ENCODE measurements around the gene KRTAP12-1.

Gene KRTAP12-1

DNA sequence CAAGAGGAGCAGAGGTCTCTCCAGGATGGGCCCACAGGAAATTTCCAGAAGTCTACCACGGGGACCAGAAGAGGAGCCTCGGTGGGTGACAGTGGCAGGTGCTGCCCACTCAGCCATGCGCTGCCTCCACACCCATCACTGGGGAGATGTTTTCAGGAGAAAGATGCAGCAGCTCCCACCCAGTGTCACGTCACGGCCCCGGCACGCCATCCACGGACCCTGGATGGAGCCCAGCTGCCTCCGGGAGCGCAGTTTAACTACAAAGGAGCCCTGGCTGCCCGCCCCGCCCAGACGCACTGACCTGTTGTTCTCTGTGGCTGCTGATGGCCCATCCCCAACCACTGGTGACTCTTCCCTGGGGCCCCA lies 22.7 kb upstream of the KRTAP12-1 start:
- no peak overlapping the region for H3K27ac ChIP-seq
- POLR2A ChIA-PET (ENCODE audit: low non-redundant PET): no interaction called here
- no peak for DNase-seq (ENCODE audit: low spot score)

DNA sequence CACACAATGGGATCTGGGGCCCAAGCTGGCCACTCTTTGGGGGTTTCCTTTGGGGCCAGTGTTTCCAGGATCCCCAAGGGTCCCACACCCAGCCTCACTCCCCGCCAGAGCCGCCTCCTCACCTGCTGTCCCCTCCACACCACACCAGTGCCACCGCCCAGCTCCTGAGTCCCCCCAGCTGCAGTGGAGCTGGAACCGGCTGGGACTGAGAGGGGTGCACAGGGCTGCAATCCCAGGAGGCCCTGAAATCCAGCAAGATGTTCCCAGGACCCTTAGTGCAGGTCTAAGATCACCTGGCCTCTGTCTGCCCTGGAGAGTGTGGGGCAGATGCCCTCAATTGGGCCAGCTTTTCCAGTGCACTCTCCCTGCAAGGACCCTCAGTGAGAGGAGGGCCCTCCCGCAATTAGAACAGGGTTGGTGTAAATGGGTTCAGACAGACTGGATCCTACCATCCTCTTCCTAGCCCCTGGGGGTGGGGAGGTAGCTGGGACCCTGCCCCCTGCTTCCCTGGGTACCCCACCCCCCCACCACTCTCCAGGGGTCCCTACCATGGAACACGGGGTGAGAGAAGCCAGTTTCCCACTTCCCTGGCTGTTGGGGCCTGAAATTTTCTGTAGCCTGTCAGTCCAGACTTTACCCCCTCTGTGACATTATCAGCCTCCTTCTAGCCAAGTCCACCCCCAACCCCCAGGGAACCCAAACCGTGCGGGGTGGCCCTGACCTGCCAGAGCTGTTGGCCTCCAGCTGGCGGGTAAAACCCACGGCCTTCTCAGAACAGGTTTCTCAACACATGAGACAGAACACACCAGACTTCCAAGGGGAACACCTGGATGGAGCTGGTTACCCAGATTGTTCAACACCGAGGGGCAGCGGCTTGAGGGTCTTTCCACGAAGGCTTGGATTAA lies 22.0 kb upstream of the KRTAP12-1 start:
- ChIA-PET CTCF (interaction anchor here (0.6 kb wide), 1 partner anchor 51 kb away, joined by 3 read pairs; no protein-coding TSS in a partner anchor), POLR2A (ENCODE audit: low non-redundant PET) (no interaction called here)
- DNase-seq (ENCODE audit: low spot score): no peak
- H3K27ac ChIP-seq: no peak overlapping the region
- TF ChIP-seq, protein P1, sequence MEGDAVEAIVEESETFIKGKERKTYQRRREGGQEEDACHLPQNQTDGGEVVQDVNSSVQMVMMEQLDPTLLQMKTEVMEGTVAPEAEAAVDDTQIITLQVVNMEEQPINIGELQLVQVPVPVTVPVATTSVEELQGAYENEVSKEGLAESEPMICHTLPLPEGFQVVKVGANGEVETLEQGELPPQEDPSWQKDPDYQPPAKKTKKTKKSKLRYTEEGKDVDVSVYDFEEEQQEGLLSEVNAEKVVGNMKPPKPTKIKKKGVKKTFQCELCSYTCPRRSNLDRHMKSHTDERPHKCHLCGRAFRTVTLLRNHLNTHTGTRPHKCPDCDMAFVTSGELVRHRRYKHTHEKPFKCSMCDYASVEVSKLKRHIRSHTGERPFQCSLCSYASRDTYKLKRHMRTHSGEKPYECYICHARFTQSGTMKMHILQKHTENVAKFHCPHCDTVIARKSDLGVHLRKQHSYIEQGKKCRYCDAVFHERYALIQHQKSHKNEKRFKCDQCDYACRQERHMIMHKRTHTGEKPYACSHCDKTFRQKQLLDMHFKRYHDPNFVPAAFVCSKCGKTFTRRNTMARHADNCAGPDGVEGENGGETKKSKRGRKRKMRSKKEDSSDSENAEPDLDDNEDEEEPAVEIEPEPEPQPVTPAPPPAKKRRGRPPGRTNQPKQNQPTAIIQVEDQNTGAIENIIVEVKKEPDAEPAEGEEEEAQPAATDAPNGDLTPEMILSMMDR (conservative IDR thresholded peaks at IDR 0.05; ENCODE audit: low read depth): no peak

More for the DNA sequence above, 22.7 kb upstream of the KRTAP12-1 start:
- TF ChIP-seq, protein P1 (conservative IDR thresholded peaks at IDR 0.05; ENCODE audit: low read depth): no peak
- CTCF ChIA-PET: interaction anchor here (0.6 kb wide), 1 partner anchor 50 kb away, joined by 3 read pairs; no protein-coding TSS in a partner anchor

- POLR2A ChIA-PET (ENCODE audit: low non-redundant PET): no interaction called here
- CTCF ChIA-PET: no interaction called here
- TF ChIP-seq, protein P1 (conservative IDR thresholded peaks at IDR 0.05; ENCODE audit: low read depth): no peak
- no peak for DNase-seq (ENCODE audit: low spot score)
- H3K27ac ChIP-seq: no peak overlapping the region
Measured at GRCh38 chr21:44702973-44703730, 21.2 kb upstream of the KRTAP12-1 start.

GRCh38 chr21:44702111-44702972 lies 20.4 kb upstream of the KRTAP12-1 start:
- CTCF ChIA-PET: no interaction called here
- no peak overlapping the region for H3K27ac ChIP-seq
- no peak for DNase-seq (ENCODE audit: low spot score)
- POLR2A ChIA-PET (ENCODE audit: low non-redundant PET): no interaction called here
- TF ChIP-seq, protein P1 (conservative IDR thresholded peaks at IDR 0.05; ENCODE audit: low read depth): no peak

- ChIA-PET CTCF (no interaction called here), POLR2A (ENCODE audit: low non-redundant PET) (interaction anchor here (0.8 kb wide), 1 partner anchor 109 kb away, joined by 3 read pairs; no protein-coding TSS in a partner anchor)
- H3K27ac ChIP-seq: no peak overlapping the region
- no peak for DNase-seq (ENCODE audit: low spot score)
- TF ChIP-seq, protein P1 (conservative IDR thresholded peaks at IDR 0.05; ENCODE audit: low read depth): no peak
Measured at GRCh38 chr21:44701541-44701940, 19.6 kb upstream of the KRTAP12-1 start.

DNA sequence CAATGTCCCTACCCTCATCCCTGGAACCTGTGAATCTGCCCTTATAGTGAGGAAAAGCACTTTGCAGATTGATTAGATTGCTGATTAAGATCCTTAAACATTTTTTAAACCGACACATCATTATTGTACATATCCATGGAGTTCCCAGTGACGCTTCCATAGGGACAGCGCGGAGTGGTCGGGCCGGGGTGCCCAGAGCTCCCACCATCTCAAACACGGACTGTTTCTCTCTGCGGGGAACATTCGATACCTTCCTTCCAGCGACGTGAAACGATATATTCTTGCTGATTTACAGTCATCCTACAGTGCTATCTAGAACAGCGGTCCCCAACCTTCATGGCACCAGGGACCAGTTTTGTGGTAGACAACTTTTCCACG lies 19.0 kb upstream of the KRTAP12-1 start:
- no peak for DNase-seq (ENCODE audit: low spot score)
- TF ChIP-seq, protein P1 (conservative IDR thresholded peaks at IDR 0.05; ENCODE audit: low read depth): no peak
- CTCF ChIA-PET: no interaction called here
- H3K27ac ChIP-seq: no peak overlapping the region
- POLR2A ChIA-PET (ENCODE audit: low non-redundant PET): interaction anchor here (0.8 kb wide), 1 partner anchor 108 kb away, joined by 3 read pairs; no protein-coding TSS in a partner anchor
